Activated naive CD4-positive, alpha-beta T cell treated with anti-CD3 and anti-CD28 coated beads, Interleukin-2, amount 50 U/mL, for 24 hours (primary cell): ENCODE measurements around the gene NEDD4L.

Experiments used
- H3K27ac Mint-ChIP-seq: one replicate; pipeline ENCODE4 v1.8.0; 2021; ENCODE audit warnings: mild to moderate bottlenecking, mixed read lengths
- H3K27me3 Mint-ChIP-seq: one replicate; pipeline ENCODE4 v1.8.0; 2021; ENCODE audit warnings: mixed read lengths
- H3K36me3 Mint-ChIP-seq: one replicate; pipeline ENCODE4 v1.8.0; 2021; ENCODE audit warnings: mixed read lengths
- H3K4me1 Mint-ChIP-seq: one replicate; pipeline ENCODE4 v1.8.0; 2021; ENCODE audit warnings: mixed read lengths
- H3K4me3 Mint-ChIP-seq: one replicate; pipeline ENCODE4 v1.8.0; 2021; ENCODE audit warnings: mild to moderate bottlenecking, mixed read lengths
- H3K9me3 Mint-ChIP-seq: one replicate; pipeline ENCODE4 v1.8.0; 2021; ENCODE audit warnings: mixed read lengths

Gene NEDD4L

GRCh38 chr18:58057291-58057965, 13.4 kb downstream of the NEDD4L start:
- Mint-ChIP-seq H3K27me3 (no peaks in the 10 kb centered on the region), H3K4me1 (no peaks in the 10 kb centered on the region), H3K36me3 (no peaks in the 10 kb centered on the region), H3K27ac (no peak overlapping the region), H3K4me3 (no peak overlapping the region), H3K9me3 (no peaks in the 10 kb centered on the region)

DNA sequence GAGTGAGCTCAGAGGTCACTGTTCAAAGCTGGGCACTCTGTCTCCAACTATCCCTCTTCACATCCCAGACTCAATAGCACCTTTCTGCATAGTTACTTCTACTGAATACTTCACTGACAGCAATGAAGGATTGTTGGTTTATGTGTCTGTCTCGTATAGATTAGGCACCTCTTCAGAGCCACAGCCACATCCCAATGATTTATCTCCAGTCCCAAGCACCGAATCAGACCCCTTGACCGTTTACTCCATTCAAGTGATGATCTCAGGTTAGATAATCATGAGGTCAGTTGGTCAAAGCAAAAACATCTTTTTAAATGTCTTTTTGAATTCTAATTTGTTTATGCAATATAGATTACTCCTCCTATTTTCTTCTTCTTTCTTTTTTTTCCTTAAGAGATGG, 14.7 kb downstream of the NEDD4L start:
- no peak overlapping the region for H3K27ac Mint-ChIP-seq
- H3K4me1 Mint-ChIP-seq, result no peaks in the 10 kb centered on the region
- no peaks in the 10 kb centered on the region for H3K36me3 Mint-ChIP-seq
- no peaks in the 10 kb centered on the region for H3K9me3 Mint-ChIP-seq
- H3K4me3 Mint-ChIP-seq, result no peak overlapping the region
- no peaks in the 10 kb centered on the region for H3K27me3 Mint-ChIP-seq

GRCh38 chr18:58060254-58060653, 16.2 kb downstream of the NEDD4L start:
- Mint-ChIP-seq H3K9me3 (no peaks in the 10 kb centered on the region), H3K27me3 (no peaks in the 10 kb centered on the region), H3K4me1 (no peaks in the 10 kb centered on the region), H3K36me3 (no peaks in the 10 kb centered on the region), H3K4me3 (no peak overlapping the region), H3K27ac (no peak overlapping the region)

DNA sequence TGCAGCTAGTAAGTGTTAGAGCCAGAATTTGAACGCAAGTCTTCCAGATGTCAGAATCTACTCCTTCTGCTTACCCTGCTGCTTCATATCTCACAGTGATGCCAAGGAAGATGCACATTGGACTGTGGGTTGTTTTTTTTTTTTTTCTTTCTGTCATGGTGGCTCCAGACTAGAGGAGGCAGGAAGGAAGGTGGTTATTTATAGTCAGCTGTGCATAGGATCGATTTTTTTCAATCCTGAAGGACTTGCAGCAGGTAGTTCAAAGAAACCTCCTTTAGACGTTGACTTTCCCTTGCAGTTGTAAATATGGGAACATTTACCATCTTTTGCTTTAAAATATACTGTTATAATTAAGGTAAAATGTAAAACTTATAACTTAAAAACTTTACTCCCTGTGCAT, 17.3 kb downstream of the NEDD4L start:
- Mint-ChIP-seq H3K27ac (no peak overlapping the region), H3K27me3 (no peaks in the 10 kb centered on the region), H3K4me1 (no peaks in the 10 kb centered on the region), H3K9me3 (no peaks in the 10 kb centered on the region), H3K4me3 (no peak overlapping the region), H3K36me3 (no peaks in the 10 kb centered on the region)

DNA sequence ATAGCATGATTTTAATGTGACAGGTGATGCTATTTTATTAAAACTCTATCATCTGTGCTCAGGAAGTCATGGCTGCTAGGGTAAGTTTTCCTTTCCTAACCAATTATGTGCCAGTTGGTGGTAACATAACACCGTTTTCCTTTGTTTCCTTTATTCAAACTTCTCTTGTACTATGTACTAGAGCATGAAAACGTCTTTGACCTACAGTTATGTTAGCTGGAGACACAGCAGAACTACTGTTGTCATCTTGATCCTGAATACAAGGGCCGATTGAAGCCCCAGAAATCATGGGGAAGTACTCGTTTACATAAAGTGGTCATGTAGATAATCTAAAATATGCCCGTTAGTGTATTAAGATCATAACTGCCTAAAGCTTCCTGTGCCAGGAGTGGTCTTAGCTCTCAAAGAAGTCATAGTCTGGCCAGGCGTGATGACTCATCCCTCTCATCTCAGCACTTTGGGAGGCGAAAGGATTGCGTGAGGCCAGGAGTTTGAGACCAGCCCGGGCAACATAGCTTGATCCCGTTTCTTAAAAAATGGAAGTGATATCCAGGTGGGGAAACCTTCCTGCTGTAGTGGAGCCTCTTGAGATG, 20.5 kb downstream of the NEDD4L start:
- no peaks in the 10 kb centered on the region for H3K4me1 Mint-ChIP-seq
- H3K36me3 Mint-ChIP-seq, result no peaks in the 10 kb centered on the region
- H3K27ac Mint-ChIP-seq, result no peak overlapping the region
- no peak overlapping the region for H3K4me3 Mint-ChIP-seq
- H3K9me3 Mint-ChIP-seq, result no peaks in the 10 kb centered on the region
- H3K27me3 Mint-ChIP-seq, result peaks cover 2% of the 10 kb centered on the region

DNA sequence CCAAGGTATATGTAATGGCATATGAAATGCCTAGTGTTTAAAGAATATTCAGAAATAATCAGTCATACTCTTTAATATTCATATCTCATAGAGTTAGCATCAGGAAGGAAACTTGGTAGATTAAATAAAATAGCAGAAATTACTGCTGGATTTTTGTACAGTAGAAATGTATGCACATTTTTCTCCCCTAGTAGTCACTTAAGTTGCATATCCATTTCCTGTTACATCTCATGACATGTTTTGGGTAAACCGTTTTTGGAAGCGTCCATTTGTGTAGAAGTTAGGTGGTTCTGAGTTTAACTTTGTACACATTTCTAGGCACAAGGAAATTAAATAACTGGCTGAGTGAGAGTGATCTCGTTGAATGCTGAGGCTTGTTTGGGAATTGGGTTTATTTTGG, 21.9 kb downstream of the NEDD4L start:
- H3K27me3 Mint-ChIP-seq, result peaks cover 2% of the 10 kb centered on the region
- H3K36me3 Mint-ChIP-seq, result no peaks in the 10 kb centered on the region

DNA sequence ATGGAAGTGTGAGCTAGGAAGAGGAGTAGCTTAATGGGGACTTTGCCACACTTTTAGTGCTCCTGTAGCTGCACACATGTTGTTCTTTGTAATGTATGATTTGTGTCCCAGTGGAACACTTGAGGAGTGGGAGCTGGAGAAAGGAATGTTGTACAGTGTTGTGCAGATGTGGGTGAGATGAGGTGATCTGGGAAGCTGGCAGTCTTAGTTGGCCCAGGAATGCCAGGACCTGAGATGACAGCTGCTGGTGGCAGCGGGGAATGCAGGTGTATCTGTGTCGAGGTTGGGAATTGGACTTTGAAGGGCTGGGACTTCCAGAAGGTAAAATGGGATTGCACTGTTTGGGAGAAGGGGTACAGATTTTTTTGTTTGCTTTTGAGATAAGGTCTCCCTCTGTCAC, 23.6 kb downstream of the NEDD4L start:
- Mint-ChIP-seq H3K4me1 (no peaks in the 10 kb centered on the region), H3K27me3 (peaks cover 2% of the 10 kb centered on the region), H3K36me3 (no peaks in the 10 kb centered on the region), H3K4me3 (no peak overlapping the region), H3K27ac (no peak overlapping the region), H3K9me3 (no peaks in the 10 kb centered on the region)

More for the DNA sequence above, 21.9 kb downstream of the NEDD4L start:
- no peaks in the 10 kb centered on the region for H3K4me1 Mint-ChIP-seq
- no peak overlapping the region for H3K27ac Mint-ChIP-seq
- no peaks in the 10 kb centered on the region for H3K9me3 Mint-ChIP-seq
- no peak overlapping the region for H3K4me3 Mint-ChIP-seq

DNA sequence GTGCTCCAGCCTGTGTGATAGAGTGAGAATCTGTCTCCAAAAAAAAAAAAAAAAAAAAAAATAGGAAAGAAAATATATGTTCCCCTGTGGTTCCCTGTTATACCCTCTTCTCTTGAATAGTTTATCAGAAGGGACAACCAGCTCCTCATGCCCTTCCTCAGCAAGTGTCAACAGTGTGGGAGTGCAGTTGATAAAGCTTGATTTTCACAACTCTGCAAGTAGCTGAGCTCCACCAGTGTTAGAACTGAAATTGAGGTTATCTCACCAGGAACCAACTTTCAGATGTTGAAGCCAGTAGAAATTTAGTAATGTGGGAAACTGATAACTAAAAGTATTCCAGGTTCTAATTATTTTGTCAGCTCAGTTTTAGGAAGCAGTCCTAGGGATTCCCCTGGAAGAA, 25.1 kb downstream of the NEDD4L start:
- peaks cover 2% of the 10 kb centered on the region for H3K27me3 Mint-ChIP-seq
- no peak overlapping the region for H3K4me3 Mint-ChIP-seq
- no peaks in the 10 kb centered on the region for H3K9me3 Mint-ChIP-seq
- H3K27ac Mint-ChIP-seq, result no peak overlapping the region
- no peaks in the 10 kb centered on the region for H3K36me3 Mint-ChIP-seq
- no peaks in the 10 kb centered on the region for H3K4me1 Mint-ChIP-seq

GRCh38 chr18:58069721-58070292, 25.8 kb downstream of the NEDD4L start:
- H3K9me3 Mint-ChIP-seq, result no peaks in the 10 kb centered on the region
- no peaks in the 10 kb centered on the region for H3K4me1 Mint-ChIP-seq
- peaks cover 3% of the 10 kb centered on the region for H3K27me3 Mint-ChIP-seq
- H3K36me3 Mint-ChIP-seq, result no peaks in the 10 kb centered on the region
- no peak overlapping the region for H3K4me3 Mint-ChIP-seq
- no peak overlapping the region for H3K27ac Mint-ChIP-seq

- H3K27me3 Mint-ChIP-seq, result peaks cover 1% of the 10 kb centered on the region
- H3K4me3 Mint-ChIP-seq, result no peak overlapping the region
- H3K9me3 Mint-ChIP-seq, result no peaks in the 10 kb centered on the region
- H3K36me3 Mint-ChIP-seq, result no peaks in the 10 kb centered on the region
- H3K4me1 Mint-ChIP-seq, result no peaks in the 10 kb centered on the region
- H3K27ac Mint-ChIP-seq, result no peak overlapping the region
These were observed 32.0 kb downstream of the NEDD4L start for GRCh38 chr18:58076052-58076451.

- Mint-ChIP-seq H3K4me1 (no peaks in the 10 kb centered on the region), H3K27ac (no peak overlapping the region), H3K36me3 (no peaks in the 10 kb centered on the region), H3K27me3 (peaks cover 1% of the 10 kb centered on the region), H3K4me3 (no peak overlapping the region), H3K9me3 (no peaks in the 10 kb centered on the region)
These were observed 33.3 kb downstream of the NEDD4L start for GRCh38 chr18:58077329-58077728.

- no peaks in the 10 kb centered on the region for H3K9me3 Mint-ChIP-seq
These were observed 35.0 kb downstream of the NEDD4L start for GRCh38 chr18:58078889-58079573.

DNA sequence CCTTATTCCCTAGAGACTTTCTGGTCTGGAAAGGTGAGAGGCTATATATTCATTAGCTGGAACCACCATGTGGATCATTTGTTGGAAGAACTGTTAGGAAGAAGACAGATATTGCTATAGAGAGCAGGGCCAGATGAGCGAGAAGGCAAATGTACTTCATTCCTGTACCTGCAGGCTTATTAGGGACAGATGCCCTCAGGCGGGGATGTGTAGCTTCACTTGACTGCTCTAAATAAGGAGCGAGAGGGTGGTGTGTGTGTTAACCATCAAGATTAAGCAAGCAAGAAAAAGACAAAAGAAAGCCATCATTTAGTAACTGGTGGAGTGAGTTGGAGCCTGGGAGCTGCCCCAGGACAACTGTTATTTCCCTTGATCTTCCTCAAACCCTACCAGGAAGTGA, 36.4 kb downstream of the NEDD4L start:
- peaks cover 2% of the 10 kb centered on the region for H3K27me3 Mint-ChIP-seq
- H3K9me3 Mint-ChIP-seq, result no peaks in the 10 kb centered on the region
- no peaks in the 10 kb centered on the region for H3K36me3 Mint-ChIP-seq
- H3K27ac Mint-ChIP-seq, result no peak overlapping the region
- H3K4me1 Mint-ChIP-seq, result no peaks in the 10 kb centered on the region
- no peak overlapping the region for H3K4me3 Mint-ChIP-seq

More at GRCh38 chr18:58078889-58079573, 35.0 kb downstream of the NEDD4L start:
- Mint-ChIP-seq H3K4me1 (no peaks in the 10 kb centered on the region), H3K27me3 (peaks cover 3% of the 10 kb centered on the region), H3K27ac (no peak overlapping the region), H3K4me3 (no peak overlapping the region), H3K36me3 (no peaks in the 10 kb centered on the region)

- H3K27ac Mint-ChIP-seq, result no peak overlapping the region
- no peak overlapping the region for H3K4me3 Mint-ChIP-seq
- H3K9me3 Mint-ChIP-seq, result no peaks in the 10 kb centered on the region
- H3K36me3 Mint-ChIP-seq, result no peaks in the 10 kb centered on the region
- no peaks in the 10 kb centered on the region for H3K4me1 Mint-ChIP-seq
- peaks cover 3% of the 10 kb centered on the region for H3K27me3 Mint-ChIP-seq
These were observed 44.1 kb downstream of the NEDD4L start for GRCh38 chr18:58087928-58088690.

GRCh38 chr18:58088691-58089065, 44.7 kb downstream of the NEDD4L start:
- Mint-ChIP-seq H3K27me3 (peaks cover 3% of the 10 kb centered on the region), H3K9me3 (no peaks in the 10 kb centered on the region), H3K36me3 (no peaks in the 10 kb centered on the region), H3K27ac (no peak overlapping the region), H3K4me3 (no peak overlapping the region), H3K4me1 (no peaks in the 10 kb centered on the region)
